ENCODE measurements around the gene ARHGAP27.
A peak's percentile ranks its signal among the peaks of the same experiment; 100 is the strongest.

ARHGAP27 gene

DNA sequence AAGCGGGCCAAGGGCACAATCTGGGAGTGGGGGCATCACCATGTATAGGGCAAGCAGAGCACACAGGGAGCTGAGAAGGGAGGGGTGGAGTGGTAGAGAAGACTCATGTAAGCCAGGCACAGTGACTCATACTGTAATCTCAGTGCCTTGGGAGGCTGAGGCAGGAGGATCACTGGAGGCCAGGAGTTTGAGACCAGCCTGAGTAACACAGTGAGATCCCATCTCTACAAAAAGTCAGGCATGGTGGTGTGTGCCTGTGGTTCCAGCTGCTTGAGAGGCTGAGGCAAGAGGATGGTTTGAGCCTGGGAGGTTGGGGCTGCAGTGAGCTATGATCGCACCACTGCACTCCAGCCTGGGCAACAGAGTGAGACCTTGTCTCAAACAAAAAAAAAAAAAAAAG lies 40.8 kb downstream of the ARHGAP27 start:
- peaks cover 49% of the 10 kb centered on the region for H3K4me1 Mint-ChIP-seq
- DNase-seq = no peak
- ATAC-seq = no peak
- H3K9me3 Mint-ChIP-seq = no peaks in the 10 kb centered on the region
- H3K27me3 Mint-ChIP-seq = peaks cover 23% of the 10 kb centered on the region
- no peak overlapping the region for H3K27ac Mint-ChIP-seq
- no peak overlapping the region for H3K4me3 Mint-ChIP-seq

DNA sequence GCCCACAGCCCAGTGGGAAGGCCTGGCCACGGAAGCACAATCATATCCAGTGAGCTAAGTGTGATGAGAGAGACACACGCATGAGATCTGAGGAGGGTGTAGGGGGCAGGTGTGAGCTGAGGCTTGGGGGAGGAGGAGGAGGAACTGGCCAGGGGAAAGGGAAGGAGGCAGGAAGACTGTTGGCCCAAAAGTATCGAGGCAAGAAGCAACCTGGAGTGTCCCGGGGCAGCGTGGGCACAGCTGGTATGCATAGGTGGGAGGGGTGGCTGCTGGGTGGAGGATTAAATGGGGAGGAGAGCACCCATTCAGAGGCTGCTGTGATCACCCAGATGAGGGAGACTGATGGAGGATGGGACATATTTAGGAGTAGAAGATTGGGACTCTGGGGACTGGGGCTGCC lies 41.4 kb downstream of the ARHGAP27 start:
- H3K4me1 Mint-ChIP-seq = peaks cover 49% of the 10 kb centered on the region
- H3K9me3 Mint-ChIP-seq = no peaks in the 10 kb centered on the region
- peaks cover 23% of the 10 kb centered on the region for H3K27me3 Mint-ChIP-seq
- ATAC-seq = no peak
- no peak overlapping the region for H3K4me3 Mint-ChIP-seq
- H3K27ac Mint-ChIP-seq = no peak overlapping the region
- DNase-seq = no peak

GRCh38 chr17:45389354-45389753 lies 43.3 kb downstream of the ARHGAP27 start:
- peaks cover 28% of the 10 kb centered on the region for H3K27me3 Mint-ChIP-seq
- no peak overlapping the region for H3K4me3 Mint-ChIP-seq
- no peak for DNase-seq
- H3K9me3 Mint-ChIP-seq = no peaks in the 10 kb centered on the region
- H3K27ac Mint-ChIP-seq = peak overlapping the region in 1 of 2 donors; percentile 67
- no peak for ATAC-seq
- H3K4me1 Mint-ChIP-seq = peaks cover 55% of the 10 kb centered on the region

- peak overlapping the region; percentile 50 to 77 for H3K27ac Mint-ChIP-seq
- H3K27me3 Mint-ChIP-seq = peaks cover 34% of the 10 kb centered on the region
- H3K4me1 Mint-ChIP-seq = peaks cover 61% of the 10 kb centered on the region
- peak overlapping the region; percentile 1 to 65 for H3K4me3 Mint-ChIP-seq
- ATAC-seq = peak; percentile 36
- DNase-seq = no peak
- no peaks in the 10 kb centered on the region for H3K9me3 Mint-ChIP-seq
Measured at GRCh38 chr17:45388604-45389325, 43.9 kb downstream of the ARHGAP27 start.

- DNase-seq (no peak), ATAC-seq (no peak)
- Mint-ChIP-seq H3K27ac (no peak overlapping the region), H3K4me3 (no peak overlapping the region), H3K9me3 (no peaks in the 10 kb centered on the region), H3K27me3 (peaks cover 35% of the 10 kb centered on the region), H3K4me1 (peaks cover 53% of the 10 kb centered on the region)
Measured at GRCh38 chr17:45387739-45388138, 44.9 kb downstream of the ARHGAP27 start.

DNA sequence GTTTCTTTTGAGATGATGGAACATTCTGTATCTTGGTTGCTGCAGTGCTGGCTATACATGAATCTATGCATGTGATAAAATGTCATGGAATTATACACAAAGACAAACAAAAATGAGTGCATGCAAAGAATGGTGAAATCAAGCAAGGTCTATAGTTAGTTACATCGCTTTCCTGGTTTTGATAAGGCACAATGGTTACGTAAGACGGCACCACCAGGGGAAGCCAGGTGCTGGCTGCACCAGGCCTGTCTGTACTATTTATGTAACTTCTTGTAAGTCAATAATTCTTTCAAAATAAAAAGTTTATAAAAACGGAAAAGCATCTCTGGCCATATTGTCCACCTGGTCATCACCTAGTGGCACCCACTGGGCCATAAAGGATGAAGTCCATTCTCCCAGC lies 46.5 kb downstream of the ARHGAP27 start:
- Mint-ChIP-seq H3K27ac (no peak overlapping the region), H3K4me3 (no peak overlapping the region), H3K9me3 (no peaks in the 10 kb centered on the region), H3K4me1 (peaks cover 48% of the 10 kb centered on the region), H3K27me3 (peaks cover 28% of the 10 kb centered on the region)
- DNase-seq = no peak
- no peak for ATAC-seq

DNA sequence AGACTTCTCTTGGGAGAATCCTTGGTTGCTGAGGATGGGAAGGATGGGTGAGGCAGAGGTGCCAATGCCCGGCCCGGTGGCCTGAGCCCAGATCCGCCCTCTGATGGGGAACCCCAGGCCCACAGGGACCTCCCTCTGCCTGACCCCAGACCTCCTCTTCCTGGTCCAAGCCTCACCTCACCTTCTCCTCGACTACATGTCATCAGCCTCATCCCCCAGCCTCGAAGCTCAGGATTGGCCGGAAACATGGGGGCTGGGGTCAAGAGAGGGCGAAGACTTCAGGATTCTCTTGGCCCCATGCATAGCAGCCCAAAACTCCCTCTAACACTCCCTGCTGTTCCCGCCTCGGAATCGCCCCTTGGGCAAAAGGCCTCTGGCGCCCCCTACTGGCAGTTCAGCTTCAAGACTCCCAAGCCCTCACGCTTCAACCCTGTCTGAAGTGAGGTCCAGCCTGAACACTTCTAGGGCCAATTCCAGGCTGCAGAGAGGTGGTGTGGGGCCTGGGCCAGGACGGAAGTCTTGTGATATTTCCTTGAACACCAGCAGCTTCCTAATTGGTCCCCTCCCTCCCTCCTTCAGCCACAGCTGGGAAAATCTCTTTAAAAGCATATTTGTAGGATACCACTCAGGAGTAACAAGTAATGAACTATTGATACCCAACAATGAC lies 47.2 kb downstream of the ARHGAP27 start:
- Mint-ChIP-seq H3K4me3 (peak overlapping the region in 1 of 2 donors; percentile 63), H3K27me3 (peaks cover 24% of the 10 kb centered on the region), H3K9me3 (no peaks in the 10 kb centered on the region), H3K27ac (peak overlapping the region; percentile 30 to 87), H3K4me1 (peaks cover 46% of the 10 kb centered on the region)
- peak; percentile 96 for ATAC-seq
- peak; percentile 86 to 87 for DNase-seq

- no peak overlapping the region for H3K4me3 Mint-ChIP-seq
- DNase-seq (no peak), ATAC-seq (peak; percentile 3)
- H3K27me3 Mint-ChIP-seq = peaks cover 24% of the 10 kb centered on the region
- H3K9me3 Mint-ChIP-seq = no peaks in the 10 kb centered on the region
- H3K27ac Mint-ChIP-seq = no peak overlapping the region
- H3K4me1 Mint-ChIP-seq = peaks cover 46% of the 10 kb centered on the region
Measured at GRCh38 chr17:45384789-45385262, 47.8 kb downstream of the ARHGAP27 start.

DNA sequence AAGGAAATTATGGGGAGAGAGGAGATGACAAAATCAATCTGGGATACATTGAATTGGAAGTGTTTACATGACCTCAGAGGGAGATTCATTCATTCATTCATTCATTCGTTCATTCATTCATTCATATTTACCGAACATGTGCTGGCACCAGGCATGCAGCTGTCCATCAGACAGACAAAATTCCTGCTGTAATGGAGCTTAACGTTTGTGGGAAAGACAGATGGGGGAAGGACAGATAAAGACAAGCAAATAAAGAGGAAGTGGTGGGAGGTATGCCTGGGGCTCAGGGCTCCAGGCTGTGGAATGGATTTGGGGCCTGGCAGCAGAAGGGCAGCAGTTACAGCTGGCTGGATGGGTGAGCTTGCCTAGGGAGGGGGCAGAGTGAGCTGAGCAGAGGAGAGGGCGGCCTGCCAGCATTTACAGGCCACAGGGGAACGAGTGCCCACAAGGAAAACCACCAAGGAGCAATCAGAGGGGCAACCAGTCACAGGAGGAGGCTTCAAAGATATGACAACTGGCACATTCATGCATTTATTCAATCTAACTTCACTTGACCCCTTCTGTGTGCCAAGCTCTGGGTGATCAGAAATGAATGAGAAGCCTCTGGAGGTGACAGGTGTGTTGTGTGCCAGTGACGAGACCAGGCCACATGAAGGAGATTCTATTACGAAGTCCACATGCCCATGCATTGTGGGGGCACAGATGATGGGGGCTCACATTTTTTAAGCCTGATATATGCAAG lies 48.5 kb downstream of the ARHGAP27 start:
- Mint-ChIP-seq H3K4me3 (no peak overlapping the region), H3K27ac (peak overlapping the region; percentile 40 to 89), H3K9me3 (no peaks in the 10 kb centered on the region), H3K27me3 (peaks cover 24% of the 10 kb centered on the region), H3K4me1 (peaks cover 40% of the 10 kb centered on the region)
- ATAC-seq (no peak), DNase-seq (no peak)

DNA sequence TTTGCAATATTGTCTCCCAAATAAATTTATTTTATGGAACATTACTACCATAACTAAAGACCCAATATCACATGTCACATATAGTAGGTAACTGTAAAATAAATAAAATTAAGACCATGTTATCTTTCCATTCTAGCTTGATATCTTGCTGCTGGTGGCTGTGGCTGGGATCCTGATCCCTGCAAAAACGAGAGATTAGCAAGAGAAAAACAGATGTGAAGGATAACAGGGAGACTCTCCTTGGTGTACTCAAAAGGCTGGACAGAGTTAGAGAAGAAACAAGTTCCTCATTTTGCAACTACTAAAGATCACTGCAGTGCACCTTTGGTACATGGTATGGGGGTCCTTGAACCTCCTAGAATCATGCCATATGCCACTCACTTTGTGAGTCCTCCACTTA lies 49.7 kb downstream of the ARHGAP27 start:
- Mint-ChIP-seq H3K4me1 (peaks cover 28% of the 10 kb centered on the region), H3K27me3 (peaks cover 20% of the 10 kb centered on the region), H3K9me3 (no peaks in the 10 kb centered on the region), H3K4me3 (no peak overlapping the region), H3K27ac (peak overlapping the region in 1 of 2 donors; percentile 27)
- no peak for ATAC-seq
- no peak for DNase-seq

GRCh38 chr17:45382226-45382625 lies 50.4 kb downstream of the ARHGAP27 start:
- no peak overlapping the region for H3K4me3 Mint-ChIP-seq
- DNase-seq = no peak
- H3K9me3 Mint-ChIP-seq = no peaks in the 10 kb centered on the region
- peaks cover 12% of the 10 kb centered on the region for H3K27me3 Mint-ChIP-seq
- peaks cover 21% of the 10 kb centered on the region for H3K4me1 Mint-ChIP-seq
- H3K27ac Mint-ChIP-seq = no peak overlapping the region
- no peak for ATAC-seq

GRCh38 chr17:45380991-45381390 lies 51.7 kb downstream of the ARHGAP27 start:
- DNase-seq = no peak
- Mint-ChIP-seq H3K27me3 (peaks cover 12% of the 10 kb centered on the region), H3K9me3 (no peaks in the 10 kb centered on the region), H3K4me1 (peaks cover 21% of the 10 kb centered on the region), H3K27ac (no peak overlapping the region), H3K4me3 (no peak overlapping the region)
- no peak for ATAC-seq

- H3K27ac Mint-ChIP-seq = no peak overlapping the region
- peaks cover 14% of the 10 kb centered on the region for H3K4me1 Mint-ChIP-seq
Measured at GRCh38 chr17:45380046-45380765, 52.5 kb downstream of the ARHGAP27 start.

DNA sequence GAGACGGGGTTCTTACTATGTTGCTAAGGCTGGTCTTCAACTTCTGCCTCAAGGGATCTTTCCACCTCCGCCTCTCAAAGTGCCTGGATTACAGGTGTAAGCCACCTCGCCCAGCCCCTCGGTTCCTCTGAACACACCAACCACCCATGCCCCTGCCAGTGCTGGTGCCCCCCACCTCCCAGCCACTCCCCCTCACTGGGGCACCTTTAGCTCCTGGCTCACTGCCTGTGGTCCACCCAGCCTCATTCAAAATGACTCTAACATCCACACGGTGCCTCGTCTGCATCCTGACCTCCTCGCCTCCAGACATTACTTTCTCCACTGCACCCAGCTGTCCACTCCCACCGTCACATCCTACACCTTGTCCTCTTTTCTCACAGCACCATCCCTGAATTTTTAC lies 55.3 kb downstream of the ARHGAP27 start:
- DNase-seq (no peak), ATAC-seq (no peak)
- peaks cover 9% of the 10 kb centered on the region for H3K4me1 Mint-ChIP-seq
- no peaks in the 10 kb centered on the region for H3K9me3 Mint-ChIP-seq
- H3K27me3 Mint-ChIP-seq = peaks cover 4% of the 10 kb centered on the region
- H3K4me3 Mint-ChIP-seq = no peak overlapping the region
- H3K27ac Mint-ChIP-seq = peak overlapping the region in 1 of 2 donors; percentile 1

More at GRCh38 chr17:45380046-45380765, 52.5 kb downstream of the ARHGAP27 start:
- Mint-ChIP-seq H3K4me3 (no peak overlapping the region), H3K27me3 (peaks cover 12% of the 10 kb centered on the region), H3K9me3 (no peaks in the 10 kb centered on the region)
- no peak for ATAC-seq
- no peak for DNase-seq

Data from stimulated activated naive CD8-positive, alpha-beta T cell treated with anti-CD3 and anti-CD28 coated beads, Interleukin-15, amount 100 ng/mL, for 72 hours (primary cell).